Neural progenitor cell (in vitro differentiated cells): ENCODE data around the gene ZNF658.
"Not testable (repeated sequence)": the region's sequence is repeated elsewhere in the genome, so short reads cannot be mapped to it uniquely, and the experiment has no call there.

ENCODE experiments used
- CTCF ChIP-seq: fragments of 200-600 bp; sonication (generic); IDR thresholded peaks from 2 replicates; pipeline ENCODE4 v1.5.1; 2017; ENCODE audit warnings: antibody characterized with exemption, mild to moderate bottlenecking
- EZH2 ChIP-seq: fragments of 200-600 bp; sonication (generic); IDR thresholded peaks from 2 replicates; pipeline ENCODE4 v1.6.1; 2017; ENCODE audit warnings: antibody characterized with exemption, mild to moderate bottlenecking, moderate library complexity

- TF ChIP-seq CTCF, EZH2: not testable (repeated sequence)
These were observed 35.8 kb downstream of the ZNF658 start for GRCh38 chr9:66936194-66936870.
